ENCODE data around the gene MAP2K2.

GRCh38 chr19:4102339-4103079 lies 21.4 kb downstream of the MAP2K2 start:
- TF ChIP-seq ESRRA (IDR thresholded peaks at IDR 0.05; ENCODE audit: borderline replicate concordance, low read depth), result no peak
- no peak for TF ChIP-seq POLR2A (conservative IDR thresholded peaks at IDR 0.05)
- TF ChIP-seq NBN (IDR thresholded peaks at IDR 0.05; ENCODE audit: low read depth), result no peak
- TF ChIP-seq, protein P1, sequence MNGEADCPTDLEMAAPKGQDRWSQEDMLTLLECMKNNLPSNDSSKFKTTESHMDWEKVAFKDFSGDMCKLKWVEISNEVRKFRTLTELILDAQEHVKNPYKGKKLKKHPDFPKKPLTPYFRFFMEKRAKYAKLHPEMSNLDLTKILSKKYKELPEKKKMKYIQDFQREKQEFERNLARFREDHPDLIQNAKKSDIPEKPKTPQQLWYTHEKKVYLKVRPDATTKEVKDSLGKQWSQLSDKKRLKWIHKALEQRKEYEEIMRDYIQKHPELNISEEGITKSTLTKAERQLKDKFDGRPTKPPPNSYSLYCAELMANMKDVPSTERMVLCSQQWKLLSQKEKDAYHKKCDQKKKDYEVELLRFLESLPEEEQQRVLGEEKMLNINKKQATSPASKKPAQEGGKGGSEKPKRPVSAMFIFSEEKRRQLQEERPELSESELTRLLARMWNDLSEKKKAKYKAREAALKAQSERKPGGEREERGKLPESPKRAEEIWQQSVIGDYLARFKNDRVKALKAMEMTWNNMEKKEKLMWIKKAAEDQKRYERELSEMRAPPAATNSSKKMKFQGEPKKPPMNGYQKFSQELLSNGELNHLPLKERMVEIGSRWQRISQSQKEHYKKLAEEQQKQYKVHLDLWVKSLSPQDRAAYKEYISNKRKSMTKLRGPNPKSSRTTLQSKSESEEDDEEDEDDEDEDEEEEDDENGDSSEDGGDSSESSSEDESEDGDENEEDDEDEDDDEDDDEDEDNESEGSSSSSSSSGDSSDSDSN (IDR thresholded peaks at IDR 0.05; ENCODE audit: borderline replicate concordance in 1 of 2, low read depth in 2 of 2, low read length in 2 of 2), result no peak
- no peak for TF ChIP-seq YY1 (IDR thresholded peaks at IDR 0.05; ENCODE audit: borderline replicate concordance in 1 of 3, control insufficient read depth in 1 of 3, extremely low read depth in 1 of 3, insufficient read depth in 3 of 3, insufficient read length in 1 of 3, insufficient replicate concordance in 2 of 3, low read depth in 1 of 3, low read length in 2 of 3)
- TF ChIP-seq FOS (IDR thresholded peaks at IDR 0.05; ENCODE audit: extremely low read depth, insufficient read length), result no peak
- TF ChIP-seq MECOM (CRISPR knock-in tag; IDR thresholded peaks at IDR 0.05), result no peak
- no peak for TF ChIP-seq NR2C2 (CRISPR knock-in tag; IDR thresholded peaks at IDR 0.05)
- TF ChIP-seq NR2C2 (tag; IDR thresholded peaks at IDR 0.05), result no peak
- TF ChIP-seq ZNF79 (CRISPR knock-in tag; IDR thresholded peaks at IDR 0.05; ENCODE audit: low read depth), result no peak
- TF ChIP-seq ZNF174 (CRISPR knock-in tag; IDR thresholded peaks at IDR 0.05), result no peak
- TF ChIP-seq POLR2AphosphoS5 (IDR thresholded peaks at IDR 0.05; ENCODE audit: control insufficient read depth, insufficient read depth, low read depth, low read length), result no peak
- no peak for TF ChIP-seq GABPA (tag; conservative IDR thresholded peaks at IDR 0.05; ENCODE audit: low read depth)
- TF ChIP-seq, protein P2, sequence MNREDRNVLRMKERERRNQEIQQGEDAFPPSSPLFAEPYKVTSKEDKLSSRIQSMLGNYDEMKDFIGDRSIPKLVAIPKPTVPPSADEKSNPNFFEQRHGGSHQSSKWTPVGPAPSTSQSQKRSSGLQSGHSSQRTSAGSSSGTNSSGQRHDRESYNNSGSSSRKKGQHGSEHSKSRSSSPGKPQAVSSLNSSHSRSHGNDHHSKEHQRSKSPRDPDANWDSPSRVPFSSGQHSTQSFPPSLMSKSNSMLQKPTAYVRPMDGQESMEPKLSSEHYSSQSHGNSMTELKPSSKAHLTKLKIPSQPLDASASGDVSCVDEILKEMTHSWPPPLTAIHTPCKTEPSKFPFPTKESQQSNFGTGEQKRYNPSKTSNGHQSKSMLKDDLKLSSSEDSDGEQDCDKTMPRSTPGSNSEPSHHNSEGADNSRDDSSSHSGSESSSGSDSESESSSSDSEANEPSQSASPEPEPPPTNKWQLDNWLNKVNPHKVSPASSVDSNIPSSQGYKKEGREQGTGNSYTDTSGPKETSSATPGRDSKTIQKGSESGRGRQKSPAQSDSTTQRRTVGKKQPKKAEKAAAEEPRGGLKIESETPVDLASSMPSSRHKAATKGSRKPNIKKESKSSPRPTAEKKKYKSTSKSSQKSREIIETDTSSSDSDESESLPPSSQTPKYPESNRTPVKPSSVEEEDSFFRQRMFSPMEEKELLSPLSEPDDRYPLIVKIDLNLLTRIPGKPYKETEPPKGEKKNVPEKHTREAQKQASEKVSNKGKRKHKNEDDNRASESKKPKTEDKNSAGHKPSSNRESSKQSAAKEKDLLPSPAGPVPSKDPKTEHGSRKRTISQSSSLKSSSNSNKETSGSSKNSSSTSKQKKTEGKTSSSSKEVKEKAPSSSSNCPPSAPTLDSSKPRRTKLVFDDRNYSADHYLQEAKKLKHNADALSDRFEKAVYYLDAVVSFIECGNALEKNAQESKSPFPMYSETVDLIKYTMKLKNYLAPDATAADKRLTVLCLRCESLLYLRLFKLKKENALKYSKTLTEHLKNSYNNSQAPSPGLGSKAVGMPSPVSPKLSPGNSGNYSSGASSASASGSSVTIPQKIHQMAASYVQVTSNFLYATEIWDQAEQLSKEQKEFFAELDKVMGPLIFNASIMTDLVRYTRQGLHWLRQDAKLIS (CRISPR knock-in tag; IDR thresholded peaks at IDR 0.05), result no peak
- no peak for TF ChIP-seq SIRT6 (IDR thresholded peaks at IDR 0.05; ENCODE audit: low read depth, low read length)
